HepG2 (cell line): ENCODE data around the gene C4orf17. TPM values are rescaled to one million over a fixed set of nuclear protein-coding genes. Genes with fewer than 3 reads are reported as not detected.

Experiments used
- ATAC-seq: fragments of 200-7000 bp; cut with Tn5 transposase; 3 replicates; pipeline ENCODE4 v1.9.1; 2020; ENCODE audit warnings: mild to moderate bottlenecking, moderate library complexity
- BruUV-seq: library from RNA; stranded (reverse); fragments of 400-500 nt; replicated peaks from 2 replicates; lab custom pipeline; 2021; lab: Mats Ljungman, UMichigan
- CTCF ChIA-PET: fragments of 300-600 bp; formaldehyde crosslinking; extraction: SDS; loops from one replicate; lab custom pipeline; 2021; ENCODE audit warnings: low total read pairs, inconsistent platforms, low intra/inter-chr PET ratio; lab: Yijun Ruan, JAX
- POLR2A ChIA-PET: fragments of 350-600 bp; sonication (Branson Sonifier 250); formaldehyde crosslinking; loops from one replicate; lab custom pipeline; 2020; ENCODE audit warnings: antibody characterized with exemption, inconsistent platforms; lab: Yijun Ruan, JAX
- DNase-seq: peaks from one replicate; pipeline ENCODE4 v3.0.0-alpha.2; 2015; ENCODE audit warnings: low spot score
- FAIRE-seq: peaks from 3 replicates; lab custom pipeline; 2011; peaks lifted over from hg19 to GRCh38; lab: Jason Lieb, UNC
- H2AFZ ChIP-seq: one replicate; pipeline ENCODE4 v1.6.1; 2011; ENCODE audit warnings: low read length, inconsistent platforms
- H3K27ac ChIP-seq: fragments of 300-600 bp; 3 replicates; pipeline ENCODE4 v1.8.0; 2011; ENCODE audit warnings: mixed run types, mild to moderate bottlenecking, mixed read lengths, low read length, inconsistent platforms; ENCODE audit not compliant: insufficient read depth; ENCODE audit errors: extremely low read length
- H3K27me3 ChIP-seq, 2 experiments: fragments of 200-600 bp in 1 of 2; 2 replicates in 1 of 2; 3 replicates in 1 of 2; pipeline versions ENCODE4 v1.6.0 to v1.8.0; 2011; ENCODE audit warnings: low read length in 2 of 2, mild to moderate bottlenecking in 2 of 2, moderate library complexity in 2 of 2, inconsistent platforms in 1 of 2; ENCODE audit not compliant: insufficient read depth in 2 of 2, control insufficient read depth in 1 of 2
- H3K36me3 ChIP-seq, 2 experiments: fragments of 200-600 bp in 1 of 2; replicated peaks in 1 of 2; 2 replicates in 1 of 2; 3 replicates in 1 of 2; pipeline versions ENCODE4 v1.5.1 to v1.8.0; 2011; ENCODE audit warnings: low read length in 2 of 2, inconsistent platforms in 1 of 2; ENCODE audit not compliant: insufficient read depth in 2 of 2, control insufficient read depth in 1 of 2
- H3K4me1 ChIP-seq: 2 replicates; pipeline ENCODE4 v1.5.1; 2012; ENCODE audit warnings: low read length, inconsistent platforms; ENCODE audit not compliant: insufficient read depth
- H3K4me2 ChIP-seq: 2 replicates; pipeline ENCODE4 v1.6.0; 2011; ENCODE audit warnings: low read depth, low read length, inconsistent platforms
- H3K4me3 ChIP-seq, 3 experiments: fragments of 200-600 bp in 1 of 3; sonication (generic), shearing (Covaris generic) in 1 of 3; replicated peaks in 1 of 3; 2 replicates each; pipeline ENCODE4 v1.5.1; 2011 to 2016; ENCODE audit warnings: low read length in 3 of 3, inconsistent platforms in 2 of 3, low read depth in 2 of 3, mild to moderate bottlenecking in 2 of 3, control low read depth in 1 of 3, mixed read lengths in 1 of 3; ENCODE audit not compliant: insufficient read depth in 1 of 3
- H3K79me2 ChIP-seq: one replicate; pipeline ENCODE4 v1.6.1; 2011; ENCODE audit warnings: low read length, inconsistent platforms; ENCODE audit not compliant: insufficient read depth
- H3K9ac ChIP-seq: 2 replicates; pipeline ENCODE4 v1.6.0; 2011; ENCODE audit warnings: mild to moderate bottlenecking, low read depth, low read length, inconsistent platforms; ENCODE audit not compliant: insufficient read depth
- H3K9me3 ChIP-seq: 2 replicates; pipeline ENCODE4 v1.5.1; 2012; ENCODE audit warnings: mild to moderate bottlenecking, low read length
- H4K20me1 ChIP-seq: 2 replicates; pipeline ENCODE4 v1.6.0; 2011; ENCODE audit warnings: inconsistent platforms, mild to moderate bottlenecking, low read length, moderate library complexity; ENCODE audit not compliant: insufficient read depth
- GATAD2A ChIP-seq: IDR thresholded peaks from 2 replicates; pipeline ENCODE4 v1.6.1; 2016
- MAFF ChIP-seq: IDR thresholded peaks from 2 replicates; pipeline ENCODE4 v1.6.1; 2011; ENCODE audit warnings: low read depth, low read length, improper control_type of control experiment
- MAFK ChIP-seq, 2 experiments: IDR thresholded peaks in 1 of 2; conservative IDR thresholded peaks in 1 of 2; 2 replicates each; pipeline ENCODE4 v1.6.1; 2011; ENCODE audit warnings: improper control_type of control experiment in 2 of 2, low read length in 2 of 2
- ZNF567 ChIP-seq: sonication (generic); formaldehyde crosslinking; IDR thresholded peaks from 2 replicates; pipeline ENCODE4 v1.8.1; 2023; ENCODE audit warnings: mild to moderate bottlenecking, missing genetic modification reagents, borderline replicate concordance
- WGBS: methylation state at CpG from one replicate; pipeline ENCODE4 v1.1.6; 2017; ENCODE audit warnings: low lambda C conversion rate; 5-methylcytosine and 5-hydroxymethylcytosine counted together
- in situ Hi-C: cut with HindIII; loops from 2 replicates; pipeline ENCODE4 v1.10.0; 2017; ENCODE audit warnings: low pct_unique_long_range_greater_than_20kb; ENCODE audit not compliant: extremely low pct_ligation_motif_present
- intact Hi-C: fragments of 100-400 bp; cut with micrococcal nuclease; formaldehyde crosslinking; loops from one replicate; pipeline ENCODE4 v1.10.0; 2022; ENCODE audit not compliant: unreplicated experiment
- polyA plus RNA-seq, 8 experiments: library from polyadenylated mRNA; depleted of rRNA in 3 of 8; stranded (reverse) in 7 of 8; unstranded in 1 of 8; fragments of >200 nt; fragmentation: Illumina TruSeq in 4 of 8; extraction: Trizol in 4 of 8; gene quantifications; 2 replicates each; pipeline versions ENCODE4 v1.2.1 to v1.2.3, GENCODE V29; 2011 to 2016; ENCODE audit warnings: low read depth in 4 of 8, missing spikeins in 1 of 8, mixed read lengths in 1 of 8; ENCODE audit not compliant: insufficient read depth in 1 of 8
- total RNA-seq, 5 experiments: library from RNA; depleted of rRNA; stranded (reverse); fragments of >200 nt; fragmentation: Illumina TruSeq; extraction: Trizol; gene quantifications; 2 replicates each; pipeline ENCODE4 v1.2.3, GENCODE V29; 2016; ENCODE audit warnings: low read depth in 1 of 5

Gene C4orf17
- total and polyA plus RNA-seq, 2 of the 13 experiments (the other 11 are each of a cell fraction or from before 2014, with no cell fraction given): not detected

DNA sequence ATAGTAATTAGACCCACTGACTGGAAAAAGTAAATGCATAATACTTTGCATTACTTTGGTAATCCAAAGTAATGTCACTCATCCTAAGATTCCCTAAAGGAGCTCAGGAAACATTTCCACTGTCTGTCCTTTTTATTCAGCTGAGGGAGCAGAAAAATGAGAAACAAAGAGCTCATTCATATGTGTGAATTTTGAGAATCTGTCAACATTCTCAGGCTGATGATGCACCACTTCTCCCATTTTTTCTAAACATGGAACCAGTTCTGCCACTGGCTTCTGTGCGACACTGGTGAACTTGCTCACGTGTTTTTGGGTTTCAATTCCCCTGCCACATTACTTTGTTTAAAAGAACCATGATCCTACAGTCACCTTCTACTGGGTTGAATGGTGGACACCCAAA, 47.3 kb upstream of the C4orf17 start:
- ChIA-PET POLR2A (no interaction called here), CTCF (interaction anchor here (0.7 to 1.6 kb wide), 4 partner anchors 58 to 996 kb away, joined by 3 to 12 read pairs (median 4); no protein-coding TSS in a partner anchor)
- intact Hi-C loops: loop anchor here (1.0 to 10.0 kb wide), 7 partner anchors 59 to 997 kb away; partner anchors contain the start of genes ADH5 and METAP1
- H3K9me3 ChIP-seq: no peaks in the 10 kb centered on the region
- no peak for ATAC-seq
- no peak overlapping the region for H3K4me3 ChIP-seq
- TF ChIP-seq ZNF567 (CRISPR knock-in tag): no peak
- 18% methylated on average over 2 of the region's 2 CpGs for WGBS
- no peaks in the 10 kb centered on the region for H3K79me2 ChIP-seq
- no peaks in the 10 kb centered on the region for H4K20me1 ChIP-seq
- no peak overlapping the region for H3K4me2 ChIP-seq
- no peaks in the 10 kb centered on the region for H3K36me3 ChIP-seq
- no peak overlapping the region for H2AFZ ChIP-seq
- no peak for FAIRE-seq
- H3K27ac ChIP-seq: no peak overlapping the region
- DNase-seq: no peak
- BruUV-seq: no TSS peak
- peaks cover 9% of the 10 kb centered on the region for H3K4me1 ChIP-seq
- no peaks in the 10 kb centered on the region; a peak in 1 of 5 replicates for H3K27me3 ChIP-seq
- no peak overlapping the region for H3K9ac ChIP-seq
- in situ Hi-C loops: loop anchor here (25.0 kb wide), 1 partner anchor 1001 kb away; no protein-coding TSS in a partner anchor

DNA sequence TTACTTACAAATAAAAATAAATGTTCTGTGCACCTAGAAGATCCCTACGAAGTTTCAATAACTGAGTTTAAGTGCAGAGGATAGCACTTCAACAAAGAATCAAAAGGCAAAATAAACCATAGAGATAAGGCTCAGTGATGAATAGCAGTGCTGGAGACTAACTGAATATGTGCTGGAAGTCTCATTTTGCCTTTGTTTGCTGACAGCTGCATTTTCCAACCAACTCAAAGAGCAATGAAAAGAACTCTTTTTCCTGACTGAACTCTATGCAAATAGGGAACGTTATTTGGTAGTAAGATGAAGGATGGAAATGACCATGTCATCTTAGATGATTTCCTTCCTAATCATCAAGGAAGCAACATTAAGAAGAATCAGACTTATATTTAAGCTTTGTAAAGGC, 42.9 kb upstream of the C4orf17 start:
- no TSS peak for BruUV-seq
- Histone ChIP-seq H3K9ac (no peak overlapping the region), H3K79me2 (no peaks in the 10 kb centered on the region), H3K4me1 (no peaks in the 10 kb centered on the region), H3K4me2 (no peak overlapping the region), H3K4me3 (no peak overlapping the region), H3K36me3 (no peaks in the 10 kb centered on the region), H3K9me3 (no peaks in the 10 kb centered on the region), H4K20me1 (no peaks in the 10 kb centered on the region), H3K27me3 (no peaks in the 10 kb centered on the region; a peak in 1 of 5 replicates), H2AFZ (no peak overlapping the region), H3K27ac (no peak overlapping the region)
- WGBS: 7% methylated on average over 2 of the region's 2 CpGs
- DNase-seq: no peak
- intact Hi-C loops (loop anchor here (10.0 kb wide), 1 partner anchor 383 kb away; the partner anchor contains the start of gene ADH5), in situ Hi-C loops (loop anchor here (25.0 kb wide), 1 partner anchor 1006 kb away; no protein-coding TSS in a partner anchor)
- peak in 1 of 2 experiments; percentile 60; a peak in 2 of 4 replicates for TF ChIP-seq MAFK (conservative IDR thresholded peaks at IDR 0.05 in 1 of 2, IDR thresholded peaks at IDR 0.05 in 1 of 2; ENCODE audit: low read length in 2 of 2)
- TF ChIP-seq GATAD2A: no peak
- 0 out of 2 replicates have a peak, but pooled peaks have one; percentile 22 for TF ChIP-seq MAFF
- ChIA-PET POLR2A (no interaction called here), CTCF (no interaction called here)
- FAIRE-seq: no peak
- ATAC-seq: no peak
